ENCODE measurements around the gene IGFL4.

GRCh38 chr19:46089432-46089831, 48.6 kb upstream of the IGFL4 start:
- TF ChIP-seq CBFB (CRISPR knock-in tag; IDR thresholded peaks at IDR 0.05) (no peak), HIC2 (CRISPR knock-in tag; IDR thresholded peaks at IDR 0.05; ENCODE audit: low read depth) (no peak), POLR2A (IDR thresholded peaks at IDR 0.05; ENCODE audit: insufficient read depth in 1 of 2, low read depth in 2 of 2, low read length in 2 of 2) (no peak), FOXK1 (CRISPR knock-in tag; IDR thresholded peaks at IDR 0.05; ENCODE audit: borderline replicate concordance, low read depth) (no peak)
- TF ChIP-seq, protein P1, sequence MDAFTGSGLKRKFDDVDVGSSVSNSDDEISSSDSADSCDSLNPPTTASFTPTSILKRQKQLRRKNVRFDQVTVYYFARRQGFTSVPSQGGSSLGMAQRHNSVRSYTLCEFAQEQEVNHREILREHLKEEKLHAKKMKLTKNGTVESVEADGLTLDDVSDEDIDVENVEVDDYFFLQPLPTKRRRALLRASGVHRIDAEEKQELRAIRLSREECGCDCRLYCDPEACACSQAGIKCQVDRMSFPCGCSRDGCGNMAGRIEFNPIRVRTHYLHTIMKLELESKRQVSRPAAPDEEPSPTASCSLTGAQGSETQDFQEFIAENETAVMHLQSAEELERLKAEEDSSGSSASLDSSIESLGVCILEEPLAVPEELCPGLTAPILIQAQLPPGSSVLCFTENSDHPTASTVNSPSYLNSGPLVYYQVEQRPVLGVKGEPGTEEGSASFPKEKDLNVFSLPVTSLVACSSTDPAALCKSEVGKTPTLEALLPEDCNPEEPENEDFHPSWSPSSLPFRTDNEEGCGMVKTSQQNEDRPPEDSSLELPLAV (CRISPR knock-in tag; conservative IDR thresholded peaks at IDR 0.05; ENCODE audit: low read depth) = no peak
- TF ChIP-seq, protein P2, sequence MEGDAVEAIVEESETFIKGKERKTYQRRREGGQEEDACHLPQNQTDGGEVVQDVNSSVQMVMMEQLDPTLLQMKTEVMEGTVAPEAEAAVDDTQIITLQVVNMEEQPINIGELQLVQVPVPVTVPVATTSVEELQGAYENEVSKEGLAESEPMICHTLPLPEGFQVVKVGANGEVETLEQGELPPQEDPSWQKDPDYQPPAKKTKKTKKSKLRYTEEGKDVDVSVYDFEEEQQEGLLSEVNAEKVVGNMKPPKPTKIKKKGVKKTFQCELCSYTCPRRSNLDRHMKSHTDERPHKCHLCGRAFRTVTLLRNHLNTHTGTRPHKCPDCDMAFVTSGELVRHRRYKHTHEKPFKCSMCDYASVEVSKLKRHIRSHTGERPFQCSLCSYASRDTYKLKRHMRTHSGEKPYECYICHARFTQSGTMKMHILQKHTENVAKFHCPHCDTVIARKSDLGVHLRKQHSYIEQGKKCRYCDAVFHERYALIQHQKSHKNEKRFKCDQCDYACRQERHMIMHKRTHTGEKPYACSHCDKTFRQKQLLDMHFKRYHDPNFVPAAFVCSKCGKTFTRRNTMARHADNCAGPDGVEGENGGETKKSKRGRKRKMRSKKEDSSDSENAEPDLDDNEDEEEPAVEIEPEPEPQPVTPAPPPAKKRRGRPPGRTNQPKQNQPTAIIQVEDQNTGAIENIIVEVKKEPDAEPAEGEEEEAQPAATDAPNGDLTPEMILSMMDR (CRISPR knock-in tag; IDR thresholded peaks at IDR 0.05) = no peak
